Nephron progenitor cell (in vitro differentiated cells): Measurements from ENCODE around the gene DUS2.
"Not testable (repeated sequence)": the region's sequence is repeated elsewhere in the genome, so short reads cannot be mapped to it uniquely, and the experiment has no call there.

Experiments used
- DNase-seq: peaks from one replicate; pipeline ENCODE4 v3.0.0; 2021
- H3K27ac Mint-ChIP-seq: 2 replicates; pipeline ENCODE4 v1.8.0; 2021; ENCODE audit warnings: mild to moderate bottlenecking, moderate library complexity, mixed read lengths
- H3K27me3 Mint-ChIP-seq: 2 replicates; pipeline ENCODE4 v1.8.0; 2021; ENCODE audit warnings: mild to moderate bottlenecking, low read depth, mixed read lengths; ENCODE audit not compliant: poor library complexity
- H3K36me3 Mint-ChIP-seq: 2 replicates; pipeline ENCODE4 v1.8.0; 2021; ENCODE audit warnings: low read depth, mixed read lengths
- H3K4me1 Mint-ChIP-seq: 2 replicates; pipeline ENCODE4 v1.8.0; 2021; ENCODE audit warnings: mixed read lengths
- H3K4me3 Mint-ChIP-seq: 2 replicates; pipeline ENCODE4 v1.8.0; 2021; ENCODE audit warnings: mild to moderate bottlenecking, moderate library complexity, mixed read lengths
- H3K9me3 Mint-ChIP-seq: 2 replicates; pipeline ENCODE4 v1.8.0; 2021; ENCODE audit warnings: mild to moderate bottlenecking, moderate library complexity, mixed read lengths
- CTCF ChIP-seq: fragments of 200-600 bp; sonication (generic); IDR thresholded peaks from 2 replicates; pipeline ENCODE4 v1.5.0; 2021; ENCODE audit warnings: antibody characterized with exemption

DUS2 gene

DNA sequence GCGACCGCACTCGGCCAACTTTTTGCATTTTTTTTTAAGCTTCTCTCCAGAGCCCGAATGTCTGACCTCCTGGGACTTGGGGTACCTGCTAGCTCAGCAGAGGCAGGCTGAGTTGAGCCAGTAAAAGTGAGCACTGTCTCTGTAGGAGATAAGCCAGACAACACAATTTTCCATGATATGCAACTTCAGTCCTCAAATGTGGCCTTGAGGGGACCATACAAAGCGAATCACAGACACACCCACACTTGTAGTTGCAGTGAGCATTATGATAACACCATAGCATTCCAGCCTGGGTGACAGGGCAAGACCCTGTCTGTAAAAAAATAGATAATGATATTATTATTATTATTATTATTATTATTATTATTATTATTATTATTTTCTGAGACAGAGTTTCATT is 26.4 kb upstream of the DUS2 start:
- no peak for DNase-seq
- Mint-ChIP-seq H3K9me3 (peaks cover 3% of the 10 kb centered on the region), H3K27ac (no peak overlapping the region), H3K36me3 (no peaks in the 10 kb centered on the region), H3K4me1 (peaks cover 36% of the 10 kb centered on the region), H3K4me3 (no peak overlapping the region), H3K27me3 (peaks cover 13% of the 10 kb centered on the region)
- no peak for TF ChIP-seq CTCF

- H3K27ac Mint-ChIP-seq, H3K9me3 Mint-ChIP-seq, H3K36me3 Mint-ChIP-seq, H3K27me3 Mint-ChIP-seq, DNase-seq, H3K4me3 Mint-ChIP-seq: not testable (repeated sequence)
- H3K4me1 Mint-ChIP-seq: peaks cover 28% of the 10 kb centered on the region
Measured at GRCh38 chr16:67998231-67998778, 24.8 kb upstream of the DUS2 start.

- H3K27ac Mint-ChIP-seq: peak within 1 kb of the TSS; percentile 64
- H3K4me1 Mint-ChIP-seq: peaks cover 23% of the 10 kb centered on the region
- not testable (repeated sequence) for H3K27me3 Mint-ChIP-seq, H3K36me3 Mint-ChIP-seq, H3K4me3 Mint-ChIP-seq, H3K9me3 Mint-ChIP-seq, DNase-seq
Measured at GRCh38 chr16:67998779-67999688, 24.1 kb upstream of the DUS2 start, which contains the start of gene DPEP2. DPEP2 (minus strand) TSS chr16:67999484; CDS start chr16:67993212, 6,272 bp downstream.

DNA sequence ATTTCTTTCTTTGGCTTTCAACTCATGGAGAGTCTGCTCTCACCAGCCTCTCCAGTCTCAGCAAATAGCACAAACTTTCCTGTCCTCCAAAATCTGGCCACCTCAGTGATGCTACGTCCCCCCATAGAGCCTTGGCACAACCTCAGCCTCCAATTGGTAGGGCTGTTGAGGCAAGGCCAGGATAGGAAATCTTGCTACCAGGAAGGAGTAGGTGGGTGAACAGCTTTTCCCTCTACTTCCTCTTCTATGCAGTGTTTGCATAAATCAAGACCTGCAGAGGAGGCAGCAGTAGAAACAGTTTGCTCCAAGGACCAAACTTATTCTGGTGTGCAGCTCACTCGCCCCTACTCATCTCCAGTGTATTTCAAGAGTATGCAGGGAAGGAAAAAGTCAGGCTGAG is 23.1 kb upstream of the DUS2 start:
- H3K4me1 Mint-ChIP-seq: peaks cover 22% of the 10 kb centered on the region
- H3K27me3 Mint-ChIP-seq: peaks cover 7% of the 10 kb centered on the region
- no peak for TF ChIP-seq CTCF
- no peak for DNase-seq
- no peaks in the 10 kb centered on the region for H3K36me3 Mint-ChIP-seq
- no peak overlapping the region for H3K4me3 Mint-ChIP-seq
- peaks cover 3% of the 10 kb centered on the region for H3K9me3 Mint-ChIP-seq
- H3K27ac Mint-ChIP-seq: no peak overlapping the region

DNA sequence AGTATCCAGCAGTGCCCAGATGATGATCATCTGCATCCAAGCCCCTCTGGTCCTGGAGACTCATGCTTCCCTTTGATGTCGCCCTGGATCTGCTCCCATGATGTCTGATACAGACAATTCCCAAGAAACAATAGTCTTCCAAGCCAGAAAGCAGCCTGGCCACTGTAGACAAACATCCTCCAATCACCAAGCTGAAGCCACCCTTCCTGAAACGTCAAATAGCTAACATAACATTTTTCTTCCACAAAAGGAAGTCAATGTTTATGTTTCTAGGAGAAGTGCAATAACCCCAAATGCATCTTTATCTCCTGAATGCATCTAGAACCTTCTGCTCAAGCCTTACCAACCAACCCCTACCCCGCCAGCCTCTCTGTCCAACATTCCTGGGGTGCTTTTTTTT is 22.6 kb upstream of the DUS2 start:
- no peak for DNase-seq
- H3K27me3 Mint-ChIP-seq: peaks cover 7% of the 10 kb centered on the region
- no peaks in the 10 kb centered on the region for H3K36me3 Mint-ChIP-seq
- H3K9me3 Mint-ChIP-seq: peaks cover 3% of the 10 kb centered on the region
- peaks cover 22% of the 10 kb centered on the region for H3K4me1 Mint-ChIP-seq
- no peak for TF ChIP-seq CTCF
- H3K27ac Mint-ChIP-seq: no peak overlapping the region
- no peak overlapping the region for H3K4me3 Mint-ChIP-seq

- peaks cover 25% of the 10 kb centered on the region for H3K4me1 Mint-ChIP-seq
- H3K9me3 Mint-ChIP-seq: no peaks in the 10 kb centered on the region
- no peak overlapping the region for H3K27ac Mint-ChIP-seq
- no peak for DNase-seq
- TF ChIP-seq CTCF: no peak
- no peaks in the 10 kb centered on the region for H3K36me3 Mint-ChIP-seq
- H3K4me3 Mint-ChIP-seq: no peak overlapping the region
- peaks cover 13% of the 10 kb centered on the region for H3K27me3 Mint-ChIP-seq
Measured at GRCh38 chr16:68003031-68003430, 20.1 kb upstream of the DUS2 start.

DNA sequence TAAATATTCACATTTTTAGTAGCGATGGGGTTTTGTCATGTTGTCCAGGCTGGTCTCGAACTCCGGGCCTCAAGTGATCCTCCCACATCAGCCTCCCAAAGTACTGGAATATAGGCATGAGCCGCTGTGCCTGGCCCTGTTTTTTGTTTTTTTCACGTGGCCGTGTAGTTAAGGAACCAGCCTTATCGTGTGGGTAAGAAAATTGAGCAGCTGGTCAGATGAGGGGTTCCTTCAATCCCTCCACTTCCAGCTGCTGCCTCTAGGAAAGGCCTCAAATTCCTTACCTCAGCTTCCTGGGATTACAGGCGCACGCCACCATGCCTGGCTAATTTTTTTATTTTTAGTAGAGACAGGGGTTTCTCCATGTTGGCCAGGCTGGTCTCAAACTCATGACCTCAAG is 17.9 kb upstream of the DUS2 start:
- no peak overlapping the region for H3K27ac Mint-ChIP-seq
- no peak for TF ChIP-seq CTCF

More for the DNA sequence above, 17.9 kb upstream of the DUS2 start:
- Mint-ChIP-seq H3K4me3 (no peak overlapping the region), H3K27me3 (peaks cover 19% of the 10 kb centered on the region), H3K9me3 (no peaks in the 10 kb centered on the region), H3K4me1 (peaks cover 19% of the 10 kb centered on the region), H3K36me3 (no peaks in the 10 kb centered on the region)
- DNase-seq: no peak
